ENCODE measurements around the gene PSKH1.

PSKH1 gene

GRCh38 chr16:67942200-67942509 lies 49.1 kb downstream of the PSKH1 start:
- no peaks in the 10 kb centered on the region; the same call in 1 of the 2 replicates for H3K4me1 ChIP-seq (ENCODE audit: insufficient read depth, low read length)
- peaks cover 12% of the 10 kb centered on the region for H3K36me3 ChIP-seq (ENCODE audit: insufficient read depth, low read length)
- no peaks in the 10 kb centered on the region for H3K9me3 ChIP-seq (ENCODE audit: control insufficient read depth, insufficient read depth, low read length)
- H3K9ac ChIP-seq (ENCODE audit: low read depth, low read length), result no peak overlapping the region

GRCh38 chr16:67942510-67943255 lies 49.6 kb downstream of the PSKH1 start:
- no peaks in the 10 kb centered on the region; the same call in 1 of the 2 replicates for H3K4me1 ChIP-seq (ENCODE audit: insufficient read depth, low read length)
- no peak overlapping the region for H3K9ac ChIP-seq (ENCODE audit: low read depth, low read length)
- no peaks in the 10 kb centered on the region for H3K9me3 ChIP-seq (ENCODE audit: control insufficient read depth, insufficient read depth, low read length)
- H3K36me3 ChIP-seq (ENCODE audit: insufficient read depth, low read length), result peaks cover 16% of the 10 kb centered on the region

DNA sequence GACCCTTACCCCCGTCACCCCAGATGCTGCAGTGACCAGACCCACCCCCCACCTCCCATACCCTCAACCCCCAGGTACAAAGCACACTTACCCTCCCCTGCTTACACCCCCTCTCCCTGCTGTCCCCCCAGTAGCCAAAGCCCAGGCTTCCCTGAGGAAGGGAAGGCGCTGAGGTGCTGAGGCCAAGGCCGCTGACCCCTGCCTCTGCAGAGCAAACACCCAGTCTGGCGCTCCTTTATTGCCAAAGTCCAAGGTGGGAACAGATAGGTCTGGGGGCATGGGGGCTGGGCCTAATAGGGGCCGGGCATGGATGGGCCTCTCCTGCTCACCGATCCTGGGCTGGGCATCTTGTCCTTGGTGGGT lies 50.2 kb downstream of the PSKH1 start:
- no peak overlapping the region for H3K9ac ChIP-seq (ENCODE audit: low read depth, low read length)
- H3K9me3 ChIP-seq (ENCODE audit: control insufficient read depth, insufficient read depth, low read length), result no peaks in the 10 kb centered on the region
- no peaks in the 10 kb centered on the region; the same call in 1 of the 2 replicates for H3K4me1 ChIP-seq (ENCODE audit: insufficient read depth, low read length)
- H3K36me3 ChIP-seq (ENCODE audit: insufficient read depth, low read length), result peaks cover 19% of the 10 kb centered on the region

DNA sequence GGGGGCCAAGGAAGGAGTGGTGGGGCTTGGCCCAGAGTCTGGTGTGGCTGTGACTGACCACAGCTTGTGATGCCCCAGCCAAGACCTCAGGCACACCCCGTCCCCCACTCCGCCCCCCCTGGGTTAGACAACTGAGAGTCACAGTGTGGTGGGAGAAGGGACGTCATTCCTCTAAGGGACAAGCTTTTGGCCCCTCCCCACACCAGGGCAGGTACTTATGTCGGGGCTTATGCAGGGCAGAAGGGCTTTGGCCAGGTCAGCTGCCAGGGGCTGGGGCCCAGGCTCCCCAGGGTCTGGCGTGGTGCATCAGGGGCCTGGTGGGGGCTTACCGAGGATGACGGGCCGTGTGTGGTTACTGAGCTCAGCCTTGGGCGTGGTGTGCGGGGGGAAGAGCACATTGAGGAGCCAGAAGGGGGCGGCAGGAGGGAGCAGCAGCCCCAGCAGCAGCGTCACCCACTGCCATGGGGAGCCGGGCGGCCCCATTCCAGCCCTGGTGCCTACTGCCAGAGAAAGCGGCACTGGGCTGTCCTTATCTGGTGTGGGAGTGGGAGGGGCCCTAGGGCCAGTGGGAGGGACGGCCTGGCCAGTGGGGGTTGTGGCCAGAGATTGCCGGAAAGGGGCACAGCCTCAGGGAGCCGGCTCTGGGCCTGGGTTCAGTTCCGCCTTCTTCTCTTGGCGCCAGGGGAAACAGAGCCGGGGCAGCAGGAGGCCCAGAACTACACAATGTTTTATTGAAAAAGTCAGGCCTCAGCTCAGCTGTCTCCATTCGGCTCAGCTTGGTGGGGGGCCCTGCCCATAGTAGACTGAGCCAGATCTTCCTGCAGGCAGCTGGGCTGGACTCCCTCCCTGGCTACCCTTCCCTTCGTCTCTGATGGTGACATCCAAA lies 50.8 kb downstream of the PSKH1 start, which contains the start of gene LCAT:
Gene LCAT (minus strand): TSS at position 502 of the 886 bp plus-strand sequence. CDS start 19 bp downstream, at position 483.
- Histone ChIP-seq H3K9me3 (ENCODE audit: control insufficient read depth, insufficient read depth, low read length) (no peaks in the 10 kb centered on the region), H3K9ac (ENCODE audit: low read depth, low read length) (no peak within 1 kb of the TSS), H3K36me3 (ENCODE audit: insufficient read depth, low read length) (peaks cover 21% of the 10 kb centered on the region), H3K4me1 (ENCODE audit: insufficient read depth, low read length) (no peaks in the 10 kb centered on the region; the same call in 1 of the 2 replicates)

DNA sequence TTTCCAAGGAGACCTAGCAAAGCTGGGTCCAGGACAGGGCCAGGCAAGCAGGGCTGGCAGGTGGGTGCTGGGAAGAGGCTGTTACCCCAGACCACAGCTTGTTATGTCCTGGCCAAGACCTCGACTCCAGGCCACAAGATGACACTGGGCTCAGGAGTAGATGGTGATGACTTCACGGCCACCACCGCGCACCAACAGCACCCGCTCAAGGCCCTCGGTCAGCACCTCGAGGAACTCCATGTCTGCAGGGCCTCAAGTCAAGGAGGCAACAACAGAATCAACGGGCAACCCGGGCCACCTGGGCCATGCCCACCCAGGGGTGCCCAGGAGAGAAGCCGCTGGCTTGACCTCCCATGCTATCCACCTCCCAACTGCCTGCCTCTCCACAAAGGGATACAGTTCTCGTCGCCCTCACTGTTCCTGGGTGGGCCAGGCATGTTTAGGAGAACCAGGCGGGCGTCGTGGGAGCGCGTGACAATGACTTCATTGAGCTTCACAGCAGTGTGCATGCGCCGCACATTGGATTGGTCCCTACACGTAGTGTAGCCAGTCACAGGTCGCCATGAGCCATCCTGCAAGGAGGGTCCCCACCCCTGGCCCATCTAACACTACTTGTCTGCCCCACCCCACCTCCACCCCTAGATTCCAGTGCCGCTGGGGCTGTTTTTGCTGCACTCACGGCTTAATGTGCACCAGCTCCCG lies 51.8 kb downstream of the PSKH1 start:
- no peak overlapping the region for H3K9ac ChIP-seq (ENCODE audit: low read depth, low read length)
- no peaks in the 10 kb centered on the region; the same call in 1 of the 2 replicates for H3K4me1 ChIP-seq (ENCODE audit: insufficient read depth, low read length)
- peaks cover 26% of the 10 kb centered on the region for H3K36me3 ChIP-seq (ENCODE audit: insufficient read depth, low read length)
- no peaks in the 10 kb centered on the region for H3K9me3 ChIP-seq (ENCODE audit: control insufficient read depth, insufficient read depth, low read length)

DNA sequence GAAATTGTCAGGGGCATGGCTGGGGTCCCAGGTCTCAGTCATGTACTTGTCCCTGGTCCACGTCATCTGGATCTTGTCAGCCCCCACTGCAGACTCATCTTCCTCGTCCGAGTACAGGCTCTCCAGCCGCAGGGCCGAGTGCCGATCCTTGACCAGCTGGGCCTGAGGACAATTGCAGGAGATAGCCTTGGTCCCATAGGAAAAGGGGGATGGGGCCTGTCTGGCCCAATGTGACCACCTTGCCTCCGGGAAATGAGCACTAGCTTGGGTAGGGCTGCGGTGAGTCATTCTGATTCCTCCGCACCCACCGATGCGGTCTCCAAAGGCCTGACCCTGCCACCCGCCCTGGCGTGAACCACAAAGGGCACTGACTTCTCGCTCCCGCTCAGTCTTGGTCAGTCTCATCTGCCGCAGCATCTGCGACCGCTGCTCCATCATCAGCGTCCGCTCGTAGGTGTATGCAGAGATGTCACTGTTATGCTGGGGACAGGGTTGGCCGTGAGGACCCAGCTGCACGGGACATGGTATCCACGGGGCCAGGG lies 52.4 kb downstream of the PSKH1 start:
- Histone ChIP-seq H3K36me3 (ENCODE audit: insufficient read depth, low read length) (peaks cover 29% of the 10 kb centered on the region), H3K9me3 (ENCODE audit: control insufficient read depth, insufficient read depth, low read length) (no peaks in the 10 kb centered on the region), H3K9ac (ENCODE audit: low read depth, low read length) (no peak overlapping the region), H3K4me1 (ENCODE audit: insufficient read depth, low read length) (no peaks in the 10 kb centered on the region; the same call in 1 of the 2 replicates)

- Histone ChIP-seq H3K4me1 (ENCODE audit: insufficient read depth, low read length) (no peaks in the 10 kb centered on the region; the same call in 1 of the 2 replicates), H3K36me3 (ENCODE audit: insufficient read depth, low read length) (peaks cover 32% of the 10 kb centered on the region), H3K9me3 (ENCODE audit: control insufficient read depth, insufficient read depth, low read length) (no peaks in the 10 kb centered on the region), H3K9ac (ENCODE audit: low read depth, low read length) (no peak overlapping the region)
These were observed 53.1 kb downstream of the PSKH1 start for GRCh38 chr16:67946128-67946569.

DNA sequence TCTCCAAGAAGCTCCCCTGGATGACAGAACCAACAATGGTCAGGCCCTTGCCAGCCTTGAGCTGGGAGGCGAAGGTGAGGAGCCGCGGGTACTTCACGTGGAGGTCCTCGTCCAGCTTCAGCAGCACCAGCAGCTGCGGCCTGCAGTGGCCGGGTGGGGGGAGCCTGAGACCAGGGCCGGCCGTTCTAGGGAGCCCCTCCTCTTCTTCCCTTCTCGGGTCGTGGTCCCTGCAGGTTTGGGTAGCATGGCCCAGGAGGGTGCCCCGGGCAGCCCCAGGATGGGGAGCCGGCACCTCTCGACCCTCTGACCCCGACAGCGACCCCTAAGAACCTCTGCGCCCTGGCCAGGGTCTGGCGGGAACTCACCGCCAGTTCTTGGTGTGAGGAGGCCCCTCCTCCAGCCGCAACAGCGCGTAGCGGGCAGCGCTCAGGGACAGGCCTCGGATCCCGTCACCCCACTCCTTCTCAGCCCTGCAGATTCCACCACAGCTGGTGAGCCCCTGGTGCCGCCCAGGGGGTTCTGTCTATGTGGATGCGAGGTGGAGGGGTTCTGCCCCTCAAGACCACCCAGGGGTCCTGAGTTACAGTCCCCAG lies 54.0 kb downstream of the PSKH1 start:
- H3K36me3 ChIP-seq (ENCODE audit: insufficient read depth, low read length), result peaks cover 32% of the 10 kb centered on the region
- H3K9me3 ChIP-seq (ENCODE audit: control insufficient read depth, insufficient read depth, low read length), result no peaks in the 10 kb centered on the region
- H3K9ac ChIP-seq (ENCODE audit: low read depth, low read length), result no peak overlapping the region
- H3K4me1 ChIP-seq (ENCODE audit: insufficient read depth, low read length), result no peaks in the 10 kb centered on the region

DNA sequence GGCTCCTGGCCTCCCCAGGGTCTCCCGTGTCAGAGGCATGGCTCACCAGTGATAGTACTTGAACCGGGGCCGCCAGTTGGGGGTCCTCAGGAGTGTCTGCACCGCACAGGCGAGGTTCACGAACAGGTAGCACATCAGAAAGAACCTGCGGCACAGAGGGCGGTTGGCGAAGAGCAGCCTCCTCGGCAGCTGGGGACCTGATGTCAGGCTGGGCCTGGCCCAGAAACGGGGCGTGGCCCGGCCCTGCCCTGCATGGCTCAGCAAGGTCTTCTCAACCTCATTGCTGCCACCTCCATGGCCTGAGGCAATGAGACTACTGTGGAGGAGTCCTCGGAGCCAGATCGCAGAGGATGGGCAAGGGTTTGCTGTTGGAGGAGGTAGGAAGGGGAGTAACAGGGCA lies 55.0 kb downstream of the PSKH1 start:
- H3K36me3 ChIP-seq (ENCODE audit: insufficient read depth, low read length), result peaks cover 34% of the 10 kb centered on the region
- H3K4me1 ChIP-seq (ENCODE audit: insufficient read depth, low read length), result no peaks in the 10 kb centered on the region
- no peak overlapping the region for H3K9ac ChIP-seq (ENCODE audit: low read depth, low read length)
- H3K9me3 ChIP-seq (ENCODE audit: control insufficient read depth, insufficient read depth, low read length), result no peaks in the 10 kb centered on the region

DNA sequence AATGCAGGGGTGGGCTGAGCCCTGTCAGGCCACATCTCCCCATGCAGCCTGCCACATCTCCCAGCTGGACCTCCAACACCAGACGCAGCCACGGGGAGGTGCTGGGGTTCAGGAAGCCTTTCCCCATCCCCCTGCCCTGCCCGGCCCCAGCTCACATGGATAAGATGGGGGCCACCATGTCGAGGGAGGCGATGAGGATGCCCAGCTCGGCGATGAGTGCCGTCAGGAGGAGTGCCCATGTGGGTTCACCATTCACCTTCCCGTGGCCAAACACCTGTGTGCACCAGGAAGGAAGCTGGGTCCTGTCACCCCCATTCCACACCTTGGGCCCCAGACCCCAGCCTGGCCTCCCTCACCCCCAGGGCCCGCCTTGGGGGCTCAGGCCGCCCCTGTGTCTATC lies 56.6 kb downstream of the PSKH1 start:
- Histone ChIP-seq H3K9me3 (ENCODE audit: control insufficient read depth, insufficient read depth, low read length) (no peaks in the 10 kb centered on the region), H3K36me3 (ENCODE audit: insufficient read depth, low read length) (peaks cover 38% of the 10 kb centered on the region), H3K4me1 (ENCODE audit: insufficient read depth, low read length) (no peaks in the 10 kb centered on the region), H3K9ac (ENCODE audit: low read depth, low read length) (no peak overlapping the region)

DNA sequence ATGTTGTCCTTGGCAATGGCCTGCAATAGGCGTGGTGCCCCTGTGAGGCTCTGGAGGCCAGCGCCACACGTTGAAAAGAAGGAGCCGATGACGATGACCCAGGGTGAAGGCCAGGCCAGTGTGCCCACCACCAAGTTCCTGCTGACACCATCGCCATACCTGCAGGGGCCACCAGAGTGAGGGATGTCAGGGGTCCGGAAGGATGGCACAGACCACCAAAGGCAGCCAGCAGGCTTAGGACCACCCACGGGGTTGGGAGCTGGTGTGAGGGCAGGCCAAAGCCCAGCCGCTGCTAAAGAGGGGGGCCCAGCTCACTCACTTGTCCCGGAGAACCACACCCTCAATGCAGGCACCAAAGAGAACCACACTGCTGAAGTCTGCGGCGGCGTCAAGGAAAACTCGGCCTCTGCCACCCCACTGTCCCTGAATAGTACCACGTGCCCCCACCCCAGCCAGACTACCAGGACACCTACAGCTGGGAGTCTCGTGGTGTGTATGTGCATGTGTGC lies 57.3 kb downstream of the PSKH1 start:
- H3K4me1 ChIP-seq (ENCODE audit: insufficient read depth, low read length), result no peaks in the 10 kb centered on the region
- H3K9me3 ChIP-seq (ENCODE audit: control insufficient read depth, insufficient read depth, low read length), result no peaks in the 10 kb centered on the region
- peaks cover 43% of the 10 kb centered on the region for H3K36me3 ChIP-seq (ENCODE audit: insufficient read depth, low read length)
- H3K9ac ChIP-seq (ENCODE audit: low read depth, low read length), result no peak overlapping the region

GRCh38 chr16:67951485-67951884 lies 58.4 kb downstream of the PSKH1 start:
- Histone ChIP-seq H3K9ac (ENCODE audit: low read depth, low read length) (no peak overlapping the region), H3K36me3 (ENCODE audit: insufficient read depth, low read length) (peaks cover 33% of the 10 kb centered on the region), H3K4me1 (ENCODE audit: insufficient read depth, low read length) (no peaks in the 10 kb centered on the region), H3K9me3 (ENCODE audit: control insufficient read depth, insufficient read depth, low read length) (no peaks in the 10 kb centered on the region)

- Histone ChIP-seq H3K9ac (ENCODE audit: low read depth, low read length) (no peak overlapping the region), H3K9me3 (ENCODE audit: control insufficient read depth, insufficient read depth, low read length) (no peaks in the 10 kb centered on the region), H3K36me3 (ENCODE audit: insufficient read depth, low read length) (peaks cover 32% of the 10 kb centered on the region), H3K4me1 (ENCODE audit: insufficient read depth, low read length) (no peaks in the 10 kb centered on the region)
These were observed 60.8 kb downstream of the PSKH1 start for GRCh38 chr16:67953641-67954375.

Measured in ES-I3 (cell line).